GM20000 (cell line): Measurements from ENCODE around the gene RAD23B.

Experiments
- DNase-seq: peaks from one replicate; pipeline ENCODE4 v3.0.0; 2012; ENCODE audit warnings: low spot score
- TF ChIP-seq, protein P1 (sequence below): IDR thresholded peaks from 2 replicates; pipeline ENCODE4 v1.5.1; 2012; ENCODE audit warnings: mild to moderate bottlenecking, control low read depth; ENCODE audit errors: extremely low read depth, missing control alignments

Gene RAD23B

DNA sequence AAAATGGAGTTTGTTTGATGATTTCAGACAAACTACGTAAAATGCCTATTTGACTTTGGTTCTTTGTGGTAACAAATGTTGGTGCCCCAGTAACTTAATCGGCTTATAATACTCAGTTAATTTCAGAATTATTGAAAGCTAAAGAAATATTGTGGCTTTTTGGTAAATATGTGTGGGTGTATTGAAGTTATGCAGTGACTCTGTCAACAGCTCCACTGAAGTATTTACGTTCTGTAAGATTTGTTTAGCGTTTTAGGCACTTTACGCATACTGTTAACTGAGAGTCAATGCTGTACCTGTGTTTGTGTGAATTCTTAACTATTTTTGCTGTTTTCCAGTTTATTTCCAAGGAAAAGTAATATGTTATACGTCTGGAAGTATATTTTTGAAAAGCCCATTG lies 2.2 kb downstream of the RAD23B start:
- DNase-seq = no peak
- TF ChIP-seq, protein P1, sequence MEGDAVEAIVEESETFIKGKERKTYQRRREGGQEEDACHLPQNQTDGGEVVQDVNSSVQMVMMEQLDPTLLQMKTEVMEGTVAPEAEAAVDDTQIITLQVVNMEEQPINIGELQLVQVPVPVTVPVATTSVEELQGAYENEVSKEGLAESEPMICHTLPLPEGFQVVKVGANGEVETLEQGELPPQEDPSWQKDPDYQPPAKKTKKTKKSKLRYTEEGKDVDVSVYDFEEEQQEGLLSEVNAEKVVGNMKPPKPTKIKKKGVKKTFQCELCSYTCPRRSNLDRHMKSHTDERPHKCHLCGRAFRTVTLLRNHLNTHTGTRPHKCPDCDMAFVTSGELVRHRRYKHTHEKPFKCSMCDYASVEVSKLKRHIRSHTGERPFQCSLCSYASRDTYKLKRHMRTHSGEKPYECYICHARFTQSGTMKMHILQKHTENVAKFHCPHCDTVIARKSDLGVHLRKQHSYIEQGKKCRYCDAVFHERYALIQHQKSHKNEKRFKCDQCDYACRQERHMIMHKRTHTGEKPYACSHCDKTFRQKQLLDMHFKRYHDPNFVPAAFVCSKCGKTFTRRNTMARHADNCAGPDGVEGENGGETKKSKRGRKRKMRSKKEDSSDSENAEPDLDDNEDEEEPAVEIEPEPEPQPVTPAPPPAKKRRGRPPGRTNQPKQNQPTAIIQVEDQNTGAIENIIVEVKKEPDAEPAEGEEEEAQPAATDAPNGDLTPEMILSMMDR = no peak

DNA sequence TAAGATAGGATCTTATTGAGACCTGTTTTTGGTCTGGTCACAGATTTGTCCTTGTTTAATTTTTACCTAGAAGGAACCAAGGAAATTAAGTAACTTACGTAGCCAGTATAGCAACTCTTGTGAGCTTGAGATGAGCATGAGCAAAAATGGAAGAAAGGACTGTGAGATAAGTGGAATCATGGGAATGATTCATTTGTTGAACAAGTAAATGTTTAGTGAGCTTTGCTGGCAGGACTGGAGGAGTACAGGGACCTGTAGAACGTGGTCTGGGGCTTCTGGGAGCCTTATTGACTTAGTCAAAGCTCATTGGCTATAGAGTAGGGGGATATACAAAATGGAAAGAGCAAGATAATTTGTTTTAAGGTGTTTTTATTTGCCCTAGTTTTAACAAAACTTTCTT lies 3.0 kb downstream of the RAD23B start:
- TF ChIP-seq, protein P1 = no peak
- no peak for DNase-seq

DNA sequence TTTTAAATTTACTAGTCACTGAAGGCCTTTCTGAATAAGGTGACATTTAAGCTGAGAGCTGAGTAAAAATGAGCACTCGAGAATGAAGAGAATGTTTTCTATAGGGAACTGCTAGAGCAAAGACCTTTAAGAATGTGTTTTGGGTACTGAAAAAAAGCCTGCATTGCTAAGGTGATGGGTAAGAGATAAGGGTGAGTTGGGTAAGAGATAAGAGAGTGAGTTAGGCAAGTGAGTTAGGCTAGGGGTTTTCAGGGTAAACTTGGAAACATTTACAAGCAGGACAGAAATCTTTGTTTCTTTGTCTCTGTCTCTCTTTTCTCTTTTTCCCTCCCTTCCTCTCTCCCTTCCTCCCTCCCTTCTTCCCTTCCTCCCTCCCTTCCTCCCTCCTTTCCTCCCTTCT lies 5.6 kb downstream of the RAD23B start:
- no peak for DNase-seq
- TF ChIP-seq, protein P1 = no peak

DNA sequence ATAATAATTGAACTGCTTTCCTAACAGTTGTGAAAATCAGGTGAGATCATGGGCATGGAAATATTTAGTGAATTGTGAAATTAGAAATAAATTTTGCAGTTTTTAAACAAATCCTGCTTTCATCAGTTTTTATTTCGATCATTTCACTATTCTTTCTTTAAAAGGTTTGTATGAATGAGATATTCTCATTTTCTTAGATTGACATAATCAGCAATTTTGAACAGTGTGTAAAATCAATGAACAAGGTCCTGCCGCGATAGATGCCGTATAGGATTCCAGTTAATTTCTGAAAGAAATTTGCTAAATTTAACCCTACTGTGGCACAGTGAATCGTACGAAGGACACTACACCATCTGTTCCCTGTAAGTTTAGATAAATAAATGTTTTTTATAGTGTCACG lies 7.5 kb downstream of the RAD23B start:
- DNase-seq = no peak
- TF ChIP-seq, protein P1 = no peak

DNA sequence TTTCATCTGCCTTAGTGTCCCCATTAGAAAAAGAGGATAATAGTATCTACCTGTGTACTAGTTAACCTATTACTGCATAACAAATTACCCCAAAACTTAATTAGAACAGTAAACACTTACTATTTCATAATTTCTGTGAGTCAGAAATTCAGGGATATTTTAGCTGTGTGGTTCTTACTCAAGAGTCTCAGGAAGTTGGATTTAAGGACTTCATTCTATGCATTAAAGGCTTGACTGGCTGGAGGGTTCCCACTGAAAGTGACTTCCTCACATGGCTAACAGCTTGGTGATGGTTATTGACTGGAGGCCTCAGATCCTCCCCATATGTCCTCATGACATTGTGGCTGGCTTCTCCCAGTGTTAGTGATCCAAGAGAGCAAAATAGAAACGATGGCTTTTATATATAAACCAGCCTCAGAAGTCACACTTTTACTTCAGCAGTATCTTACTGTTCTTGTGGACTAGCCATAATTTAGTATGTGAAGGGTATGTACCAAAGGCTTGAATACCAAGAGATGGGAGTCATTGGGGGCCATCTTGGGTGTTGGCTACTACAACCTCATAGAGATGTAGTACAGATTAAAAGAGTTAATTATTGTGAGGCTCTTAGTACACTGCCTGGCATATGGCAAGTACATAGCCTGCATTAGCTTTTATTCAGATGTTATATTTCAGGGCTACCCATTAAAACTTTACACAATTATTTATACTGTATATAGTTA lies 9.9 kb downstream of the RAD23B start:
- DNase-seq = no peak
- TF ChIP-seq, protein P1 = no peak

DNA sequence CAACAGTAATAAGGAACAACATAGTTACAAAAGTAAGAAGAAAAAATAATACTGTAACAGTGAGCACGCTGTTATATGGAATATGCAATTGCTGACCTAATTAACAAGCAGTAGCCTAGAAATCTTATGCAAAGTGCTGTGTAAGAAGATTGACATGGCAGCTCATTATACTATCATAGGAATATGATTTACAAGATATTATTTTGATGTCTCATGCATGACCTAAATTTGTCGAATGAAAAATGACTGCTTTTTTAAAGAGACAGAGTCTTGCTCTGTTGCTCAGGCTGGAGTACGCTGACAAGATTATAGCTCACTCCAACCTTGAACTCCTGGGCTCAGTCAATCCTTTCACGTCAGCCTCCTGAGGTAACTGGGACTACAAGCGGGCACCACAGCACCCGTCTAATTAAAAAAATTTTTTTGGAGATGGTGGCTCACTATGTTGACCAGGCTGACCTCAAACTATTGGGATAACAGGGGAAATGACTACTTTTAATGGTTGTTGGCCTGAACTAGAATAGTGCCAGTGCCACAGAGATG lies 10.5 kb downstream of the RAD23B start:
- TF ChIP-seq, protein P1 = no peak
- no peak for DNase-seq

DNA sequence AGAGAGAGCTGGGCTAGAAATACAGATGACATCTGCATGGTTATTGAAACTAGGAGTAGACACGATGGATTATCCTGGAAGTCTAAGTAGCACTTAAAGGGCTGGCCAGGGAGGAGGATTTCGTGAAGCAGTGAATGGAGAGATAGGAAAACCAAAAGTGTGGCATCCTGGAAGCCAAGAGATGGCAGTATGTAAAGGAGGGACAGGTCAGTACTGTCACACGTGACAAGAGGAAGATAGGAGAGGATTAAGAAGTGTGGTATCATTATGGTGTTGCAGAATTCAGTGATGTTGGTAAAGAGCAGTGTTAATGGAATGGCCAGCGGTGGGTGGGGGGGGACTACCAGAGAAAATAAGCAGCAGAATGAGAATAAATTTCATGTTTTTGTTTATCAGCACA lies 11.7 kb downstream of the RAD23B start:
- no peak for DNase-seq
- TF ChIP-seq, protein P1 = no peak
